ENCODE measurements around the gene CRTC1. TPM values are rescaled to one million over a fixed set of nuclear protein-coding genes. Genes with fewer than 3 reads are reported as not detected.
A peak's percentile ranks its signal among the peaks of the same experiment; 100 is the strongest.

CRTC1 gene
- total and polyA plus RNA-seq, 8 donors, result 5.2 to 18.1 (median 7.5) TPM

DNA sequence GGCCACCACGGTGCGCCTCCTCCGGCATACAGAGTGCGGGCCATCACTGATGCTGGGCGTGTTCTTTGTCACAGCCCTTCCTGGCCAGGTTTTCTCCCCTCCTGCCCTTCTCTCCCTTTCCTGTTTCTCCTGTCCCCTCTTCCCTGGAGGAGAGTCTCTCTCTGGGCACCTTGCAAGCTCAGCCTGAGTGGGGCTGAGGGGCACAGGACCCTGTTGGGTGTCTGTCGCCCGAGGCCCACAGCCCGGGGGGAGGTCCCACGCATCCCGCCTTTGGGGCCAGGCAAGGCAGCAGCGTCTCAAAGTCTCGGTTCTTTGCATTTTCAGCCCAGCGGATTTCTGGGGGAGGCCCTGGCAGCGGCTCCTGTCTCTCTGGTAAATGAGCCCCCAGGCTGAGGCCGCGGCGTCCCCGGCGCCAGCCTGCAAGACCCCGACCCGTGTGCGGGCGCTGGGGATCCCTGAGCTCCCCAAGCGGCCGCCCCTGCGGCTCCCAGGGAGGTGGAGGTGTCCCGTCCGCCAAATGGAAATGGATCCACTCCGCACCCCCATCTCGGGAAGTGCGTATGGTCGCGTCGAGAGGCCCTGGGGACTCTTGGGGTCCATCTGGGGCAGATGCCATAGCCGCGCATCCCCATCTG is 60.4 kb downstream of the CRTC1 start:
- H3K27ac ChIP-seq, result peak overlapping the region; percentile 31 to 79 (median 75)
- TF ChIP-seq, protein P1, sequence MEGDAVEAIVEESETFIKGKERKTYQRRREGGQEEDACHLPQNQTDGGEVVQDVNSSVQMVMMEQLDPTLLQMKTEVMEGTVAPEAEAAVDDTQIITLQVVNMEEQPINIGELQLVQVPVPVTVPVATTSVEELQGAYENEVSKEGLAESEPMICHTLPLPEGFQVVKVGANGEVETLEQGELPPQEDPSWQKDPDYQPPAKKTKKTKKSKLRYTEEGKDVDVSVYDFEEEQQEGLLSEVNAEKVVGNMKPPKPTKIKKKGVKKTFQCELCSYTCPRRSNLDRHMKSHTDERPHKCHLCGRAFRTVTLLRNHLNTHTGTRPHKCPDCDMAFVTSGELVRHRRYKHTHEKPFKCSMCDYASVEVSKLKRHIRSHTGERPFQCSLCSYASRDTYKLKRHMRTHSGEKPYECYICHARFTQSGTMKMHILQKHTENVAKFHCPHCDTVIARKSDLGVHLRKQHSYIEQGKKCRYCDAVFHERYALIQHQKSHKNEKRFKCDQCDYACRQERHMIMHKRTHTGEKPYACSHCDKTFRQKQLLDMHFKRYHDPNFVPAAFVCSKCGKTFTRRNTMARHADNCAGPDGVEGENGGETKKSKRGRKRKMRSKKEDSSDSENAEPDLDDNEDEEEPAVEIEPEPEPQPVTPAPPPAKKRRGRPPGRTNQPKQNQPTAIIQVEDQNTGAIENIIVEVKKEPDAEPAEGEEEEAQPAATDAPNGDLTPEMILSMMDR (IDR thresholded peaks at IDR 0.05), result no peak
- H3K4me3 ChIP-seq, result no peak overlapping the region
- H3K27me3 ChIP-seq, result no peaks in the 10 kb centered on the region
- peaks cover 26 to 31% (median 30%) of the 10 kb centered on the region in 3 donors for H3K4me1 ChIP-seq
- intact Hi-C loops (cut with DNase I), result no loop called here
- no peaks in the 10 kb centered on the region for H3K9me3 ChIP-seq
- WGBS, 2 donors, result 94 to 95% methylated on average over 36 of the region's 36 CpGs
- DNase-seq (peak in 2 of 6 donors; percentile 28 to 69), ATAC-seq (no peak), FAIRE-seq (no peak)
- H3K36me3 ChIP-seq, result no peaks in the 10 kb centered on the region

DNA sequence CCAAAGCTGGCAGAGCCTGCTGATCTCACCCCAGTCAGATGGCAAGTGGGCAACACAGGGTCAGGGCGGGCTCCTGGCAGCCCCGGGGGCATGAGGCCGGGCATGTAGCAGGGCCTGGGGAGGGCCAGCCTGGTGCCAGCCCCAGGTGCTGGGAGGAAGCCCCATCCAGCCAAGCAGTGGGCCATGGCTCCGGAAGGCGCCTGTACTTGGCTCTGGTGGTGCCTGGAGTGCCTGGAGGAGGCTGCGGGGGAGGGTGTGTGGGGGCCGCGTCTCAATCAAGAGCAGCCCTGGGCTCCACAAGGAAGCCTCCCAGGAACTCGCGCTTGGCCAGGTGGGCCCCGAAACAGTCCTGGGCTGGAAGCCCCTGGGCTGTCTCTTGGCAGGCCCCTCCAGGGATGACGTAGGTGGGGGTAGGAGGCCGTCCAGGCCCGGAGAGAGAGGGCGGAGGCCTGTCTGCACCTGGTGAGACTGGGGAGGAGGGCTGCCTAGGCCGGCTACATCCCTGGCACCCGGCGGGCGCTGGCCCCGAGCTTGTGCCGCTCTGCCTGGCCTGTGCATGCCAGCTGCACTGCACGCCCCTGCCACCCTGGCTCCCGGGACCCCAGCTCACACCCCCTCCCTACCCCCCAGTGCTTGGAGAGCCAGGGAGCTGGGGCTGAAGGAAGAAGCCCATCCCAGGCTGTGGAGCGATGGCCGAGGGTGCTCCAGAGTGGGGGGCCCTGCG is 61.7 kb downstream of the CRTC1 start:
- TF ChIP-seq, protein P1 (IDR thresholded peaks at IDR 0.05), result no peak
- peak in 2 of 6 donors; percentile 31 to 81 for DNase-seq
- intact Hi-C loops (cut with DNase I), result no loop called here
- no peaks in the 10 kb centered on the region for H3K27me3 ChIP-seq
- no peak for FAIRE-seq
- no peaks in the 10 kb centered on the region for H3K9me3 ChIP-seq
- WGBS, 2 donors, result 92 to 95% methylated on average over 23 to 26 of the region's 26 CpGs
- no peak overlapping the region for H3K27ac ChIP-seq
- H3K4me1 ChIP-seq, result peaks cover 24 to 30% (median 27%) of the 10 kb centered on the region in 3 donors
- H3K4me3 ChIP-seq, result no peak overlapping the region
- no peaks in the 10 kb centered on the region for H3K36me3 ChIP-seq
- no peak for ATAC-seq

GRCh38 chr19:18745931-18746330 is 62.5 kb downstream of the CRTC1 start:
- Histone ChIP-seq H3K9me3 (no peaks in the 10 kb centered on the region), H3K27ac (no peak overlapping the region), H3K36me3 (no peaks in the 10 kb centered on the region), H3K4me1 (peaks cover 18 to 22% (median 20%) of the 10 kb centered on the region in 3 donors), H3K27me3 (no peaks in the 10 kb centered on the region), H3K4me3 (no peak overlapping the region)
- intact Hi-C loops (cut with DNase I), result no loop called here
- whole genome bisulfite sequencing, 2 donors, result 92 to 95% methylated on average over 5 of the region's 5 CpGs
- DNase-seq, result peak in 1 of 6 donors; percentile 20
- no peak for FAIRE-seq
- TF ChIP-seq, protein P1 (IDR thresholded peaks at IDR 0.05), result no peak
- ATAC-seq, result no peak

DNA sequence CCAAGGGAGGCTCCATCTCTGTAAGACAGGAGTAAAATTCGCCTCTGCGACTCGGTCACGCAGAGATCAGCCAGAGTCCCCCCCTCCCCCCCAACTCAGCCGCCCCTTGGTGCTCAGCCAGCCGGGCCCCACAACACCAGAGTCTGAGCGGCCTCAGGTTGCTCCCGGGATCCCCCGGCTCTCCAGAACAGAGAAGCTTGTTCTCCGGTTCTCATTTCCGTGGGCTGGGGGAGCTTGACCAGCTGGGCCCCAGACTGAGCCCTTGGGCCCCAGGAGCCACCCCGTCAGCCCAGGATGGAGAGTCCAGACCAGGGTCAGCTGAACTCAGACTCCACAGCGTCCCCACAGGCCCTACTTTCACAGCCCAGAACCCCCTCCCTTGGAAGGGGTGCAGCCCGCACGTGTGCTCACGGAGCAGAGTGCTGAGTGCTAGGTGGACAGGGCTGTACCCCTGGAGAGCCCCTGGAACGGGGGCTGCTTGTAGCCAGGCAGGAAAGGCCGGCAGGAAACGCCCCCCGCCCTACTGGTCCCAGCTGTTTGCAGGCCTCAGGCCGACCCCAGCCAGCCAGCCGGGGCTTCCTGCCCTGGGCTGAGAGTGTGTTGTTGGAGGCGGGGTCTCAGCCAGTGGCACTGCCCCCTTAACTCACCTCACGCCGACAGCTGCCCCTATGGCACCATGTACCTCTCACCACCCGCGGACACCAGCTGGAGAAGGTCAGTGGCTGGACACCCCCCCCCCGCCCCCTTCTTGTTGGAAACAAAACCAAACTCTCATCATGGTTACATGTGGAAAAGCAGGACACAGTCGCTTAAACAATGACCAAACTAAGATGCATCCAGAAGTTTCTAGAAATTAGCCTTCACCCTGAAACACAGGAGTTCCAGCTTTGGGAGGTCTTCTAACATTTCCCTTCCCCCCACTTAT is 63.2 kb downstream of the CRTC1 start:
- peaks cover 12 to 15% (median 13%) of the 10 kb centered on the region in 3 donors for H3K4me1 ChIP-seq
- H3K4me3 ChIP-seq, result no peak overlapping the region
- H3K9me3 ChIP-seq, result no peaks in the 10 kb centered on the region
- no peak overlapping the region for H3K27ac ChIP-seq
- no peak for FAIRE-seq
- DNase-seq, result peak in 2 of 6 donors; percentile 25 to 71
- H3K27me3 ChIP-seq, result no peaks in the 10 kb centered on the region
- WGBS, 2 donors, result 88 to 89% methylated on average over 28 to 29 of the region's 29 CpGs
- intact Hi-C loops (cut with DNase I), result no loop called here
- ATAC-seq, result no peak
- TF ChIP-seq, protein P1 (IDR thresholded peaks at IDR 0.05), result no peak
- H3K36me3 ChIP-seq, result no peaks in the 10 kb centered on the region

Measured in pancreas (tissue), 10 donors.